ENCODE data around the gene C16orf92.

The C16orf92 gene

DNA sequence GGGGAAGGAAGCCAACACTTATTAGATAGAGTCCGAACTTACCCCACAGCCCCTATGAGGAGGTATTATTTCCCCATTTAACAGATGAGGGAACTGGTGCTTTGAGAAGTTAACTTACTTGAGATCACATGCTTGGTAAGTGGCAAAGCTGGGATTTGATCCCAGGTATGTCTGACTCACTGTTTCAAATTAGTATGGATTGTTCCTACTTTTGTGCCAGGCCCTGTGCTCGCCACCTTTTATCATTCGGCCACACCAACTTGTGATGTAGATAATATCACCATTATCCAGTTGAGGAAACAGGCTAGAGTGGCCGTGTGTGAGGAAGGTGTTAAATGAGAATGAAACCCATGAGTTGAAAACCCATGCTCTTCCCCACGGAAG, 38.2 kb upstream of the C16orf92 start:
- Histone ChIP-seq H3K36me3 (ENCODE audit: insufficient read depth, low read length) (peaks cover 7% of the 10 kb centered on the region; the same call in 1 of the 2 replicates), H3K4me1 (ENCODE audit: insufficient read depth, low read length) (no peaks in the 10 kb centered on the region), H3K9ac (ENCODE audit: low read depth, low read length) (no peak overlapping the region), H3K9me3 (ENCODE audit: control insufficient read depth, insufficient read depth, low read length) (no peaks in the 10 kb centered on the region)

DNA sequence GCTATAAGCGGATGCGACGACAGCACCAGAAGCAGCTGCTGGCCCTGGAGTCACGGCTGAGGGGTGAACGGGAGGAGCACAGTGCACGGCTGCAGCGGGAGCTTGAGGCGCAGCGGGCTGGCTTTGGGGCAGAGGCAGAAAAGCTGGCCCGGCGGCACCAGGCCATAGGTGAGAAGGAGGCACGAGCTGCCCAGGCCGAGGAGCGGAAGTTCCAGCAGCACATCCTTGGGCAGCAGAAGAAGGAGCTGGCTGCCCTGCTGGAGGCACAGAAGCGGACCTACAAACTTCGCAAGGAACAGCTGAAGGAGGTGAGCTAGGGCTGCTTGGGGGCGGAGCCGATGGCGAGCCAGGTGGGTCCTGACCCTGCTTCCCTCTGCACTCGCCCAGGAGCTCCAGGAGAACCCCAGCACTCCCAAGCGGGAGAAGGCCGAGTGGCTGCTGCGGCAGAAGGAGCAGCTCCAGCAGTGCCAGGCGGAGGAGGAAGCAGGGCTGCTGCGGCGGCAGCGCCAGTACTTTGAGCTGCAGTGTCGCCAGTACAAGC, 37.7 kb upstream of the C16orf92 start:
- Histone ChIP-seq H3K9me3 (ENCODE audit: control insufficient read depth, insufficient read depth, low read length) (no peaks in the 10 kb centered on the region), H3K9ac (ENCODE audit: low read depth, low read length) (no peak overlapping the region), H3K36me3 (ENCODE audit: insufficient read depth, low read length) (peaks cover 7% of the 10 kb centered on the region; the same call in 1 of the 2 replicates), H3K4me1 (ENCODE audit: insufficient read depth, low read length) (no peaks in the 10 kb centered on the region)

DNA sequence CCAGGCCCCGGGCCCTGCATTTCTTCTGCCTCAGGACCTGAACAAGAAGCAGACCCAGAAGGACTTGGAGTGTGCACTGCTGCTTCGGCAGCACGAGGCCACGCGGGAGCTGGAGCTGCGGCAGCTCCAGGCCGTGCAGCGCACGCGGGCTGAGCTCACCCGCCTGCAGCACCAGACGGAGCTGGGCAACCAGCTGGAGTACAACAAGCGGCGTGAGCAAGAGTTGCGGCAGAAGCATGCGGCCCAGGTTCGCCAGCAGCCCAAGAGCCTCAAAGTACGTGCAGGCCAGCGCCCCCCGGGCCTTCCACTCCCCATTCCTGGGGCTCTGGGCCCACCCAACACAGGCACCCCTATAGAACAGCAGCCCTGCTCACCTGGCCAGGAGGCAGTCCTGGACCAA, 36.8 kb upstream of the C16orf92 start:
- no peaks in the 10 kb centered on the region for H3K9me3 ChIP-seq (ENCODE audit: control insufficient read depth, insufficient read depth, low read length)
- H3K4me1 ChIP-seq (ENCODE audit: insufficient read depth, low read length): no peaks in the 10 kb centered on the region
- peaks cover 7% of the 10 kb centered on the region; the same call in 1 of the 2 replicates for H3K36me3 ChIP-seq (ENCODE audit: insufficient read depth, low read length)
- no peak overlapping the region for H3K9ac ChIP-seq (ENCODE audit: low read depth, low read length)

DNA sequence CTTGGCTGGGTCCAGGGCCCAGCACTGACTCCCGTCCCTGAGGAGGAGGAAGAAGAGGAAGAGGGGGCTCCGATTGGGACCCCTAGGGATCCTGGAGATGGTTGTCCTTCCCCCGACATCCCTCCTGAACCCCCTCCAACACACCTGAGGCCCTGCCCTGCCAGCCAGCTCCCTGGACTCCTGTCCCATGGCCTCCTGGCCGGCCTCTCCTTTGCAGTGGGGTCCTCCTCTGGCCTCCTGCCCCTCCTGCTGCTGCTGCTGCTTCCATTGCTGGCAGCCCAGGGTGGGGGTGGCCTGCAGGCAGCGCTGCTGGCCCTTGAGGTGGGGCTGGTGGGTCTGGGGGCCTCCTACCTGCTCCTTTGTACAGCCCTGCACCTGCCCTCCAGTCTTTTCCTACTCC, 36.1 kb upstream of the C16orf92 start:
- Histone ChIP-seq H3K9me3 (ENCODE audit: control insufficient read depth, insufficient read depth, low read length) (no peaks in the 10 kb centered on the region), H3K9ac (ENCODE audit: low read depth, low read length) (no peak overlapping the region), H3K4me1 (ENCODE audit: insufficient read depth, low read length) (no peaks in the 10 kb centered on the region), H3K36me3 (ENCODE audit: insufficient read depth, low read length) (no peaks in the 10 kb centered on the region; the same call in 1 of the 2 replicates)

DNA sequence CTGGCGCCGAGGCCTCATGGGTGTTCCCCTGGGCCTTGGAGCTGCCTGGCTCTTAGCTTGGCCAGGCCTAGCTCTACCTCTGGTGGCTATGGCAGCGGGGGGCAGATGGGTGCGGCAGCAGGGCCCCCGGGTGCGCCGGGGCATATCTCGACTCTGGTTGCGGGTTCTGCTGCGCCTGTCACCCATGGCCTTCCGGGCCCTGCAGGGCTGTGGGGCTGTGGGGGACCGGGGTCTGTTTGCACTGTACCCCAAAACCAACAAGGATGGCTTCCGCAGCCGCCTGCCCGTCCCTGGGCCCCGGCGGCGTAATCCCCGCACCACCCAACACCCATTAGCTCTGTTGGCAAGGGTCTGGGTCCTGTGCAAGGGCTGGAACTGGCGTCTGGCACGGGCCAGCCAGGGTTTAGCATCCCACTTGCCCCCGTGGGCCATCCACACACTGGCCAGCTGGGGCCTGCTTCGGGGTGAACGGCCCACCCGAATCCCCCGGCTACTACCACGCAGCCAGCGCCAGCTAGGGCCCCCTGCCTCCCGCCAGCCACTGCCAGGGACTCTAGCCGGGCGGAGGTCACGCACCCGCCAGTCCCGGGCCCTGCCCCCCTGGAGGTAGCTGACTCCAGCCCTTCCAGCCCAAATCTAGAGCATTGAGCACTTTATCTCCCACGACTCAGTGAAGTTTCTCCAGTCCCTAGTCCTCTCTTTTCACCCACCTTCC, 35.5 kb upstream of the C16orf92 start:
- Histone ChIP-seq H3K9me3 (ENCODE audit: control insufficient read depth, insufficient read depth, low read length) (no peaks in the 10 kb centered on the region), H3K4me1 (ENCODE audit: insufficient read depth, low read length) (no peaks in the 10 kb centered on the region), H3K36me3 (ENCODE audit: insufficient read depth, low read length) (no peaks in the 10 kb centered on the region; the same call in 1 of the 2 replicates), H3K9ac (ENCODE audit: low read depth, low read length) (no peak overlapping the region)

DNA sequence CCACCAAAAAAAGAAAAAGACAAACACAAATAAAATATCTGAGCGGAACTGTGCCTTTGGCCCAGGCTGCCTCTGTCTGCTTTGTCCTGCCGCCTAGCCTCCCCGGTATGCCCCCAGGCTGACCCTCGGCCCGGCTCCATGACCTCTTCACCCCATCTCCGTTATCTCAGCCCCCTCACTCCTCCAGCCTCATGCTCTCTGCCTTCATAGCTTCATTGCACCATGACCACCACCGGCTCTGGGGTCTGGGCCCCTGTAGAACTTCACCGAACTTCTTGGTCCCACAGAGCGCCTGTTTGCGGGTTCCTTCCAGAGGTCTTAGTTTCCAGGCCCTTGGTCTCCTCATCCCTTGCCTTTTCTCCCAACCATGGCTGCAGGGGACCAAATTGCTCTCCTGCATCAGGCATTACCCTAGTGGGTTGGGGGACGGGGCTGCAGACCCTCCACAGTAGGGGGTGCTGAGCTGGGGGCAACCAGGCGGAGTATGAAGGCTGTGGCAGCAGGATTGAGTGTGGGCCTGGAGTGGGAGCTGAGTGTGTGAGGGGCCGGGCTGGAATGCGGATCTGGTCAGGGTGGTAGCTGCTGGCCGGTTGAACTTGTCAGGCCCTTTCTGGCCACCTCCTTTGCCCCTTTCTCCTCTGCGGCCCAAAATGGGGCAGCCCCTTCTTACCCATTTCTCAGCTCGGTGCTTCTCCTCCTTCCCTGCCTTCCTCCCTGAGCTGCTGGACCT, 34.5 kb upstream of the C16orf92 start:
- Histone ChIP-seq H3K4me1 (ENCODE audit: insufficient read depth, low read length) (no peaks in the 10 kb centered on the region), H3K36me3 (ENCODE audit: insufficient read depth, low read length) (peaks cover 4% of the 10 kb centered on the region; the same call in 1 of the 2 replicates), H3K9ac (ENCODE audit: low read depth, low read length) (no peak overlapping the region), H3K9me3 (ENCODE audit: control insufficient read depth, insufficient read depth, low read length) (no peaks in the 10 kb centered on the region)

DNA sequence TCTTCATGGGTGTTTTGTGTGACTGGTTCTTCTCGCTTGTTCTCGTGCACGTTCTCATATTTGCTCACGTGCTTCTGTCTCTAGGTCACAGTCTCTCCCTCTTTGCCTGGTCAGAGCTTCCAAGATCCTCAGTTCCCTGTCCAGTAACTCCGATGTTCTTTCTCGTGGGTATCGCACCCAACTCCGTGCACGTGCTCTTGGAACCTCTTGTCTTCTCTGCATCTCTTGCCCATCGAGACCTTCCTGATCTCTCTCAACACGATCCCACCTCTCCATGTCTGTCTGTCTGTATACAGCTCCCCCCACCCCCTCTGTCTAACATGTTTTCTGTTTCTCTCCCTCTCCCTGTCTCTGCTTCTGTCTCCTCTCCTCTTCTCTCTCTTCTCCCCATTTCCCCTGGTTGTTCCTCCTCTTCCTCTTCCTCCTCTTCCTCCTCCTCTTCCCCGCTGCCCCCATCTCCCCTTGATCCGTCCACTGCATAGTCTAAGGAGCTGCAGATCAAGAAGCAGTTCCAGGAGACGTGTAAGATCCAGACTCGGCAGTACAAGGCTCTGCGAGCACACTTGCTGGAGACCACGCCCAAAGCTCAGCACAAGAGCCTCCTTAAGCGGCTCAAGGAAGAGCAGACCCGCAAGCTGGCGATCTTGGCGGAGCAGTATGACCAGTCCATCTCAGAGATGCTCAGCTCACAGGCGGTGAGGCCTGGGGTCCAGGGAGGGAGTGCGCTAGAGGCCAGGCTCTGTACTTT, 33.7 kb upstream of the C16orf92 start:
- Histone ChIP-seq H3K4me1 (ENCODE audit: insufficient read depth, low read length) (no peaks in the 10 kb centered on the region), H3K9ac (ENCODE audit: low read depth, low read length) (no peak overlapping the region), H3K9me3 (ENCODE audit: control insufficient read depth, insufficient read depth, low read length) (no peaks in the 10 kb centered on the region), H3K36me3 (ENCODE audit: insufficient read depth, low read length) (peaks cover 4% of the 10 kb centered on the region; the same call in 1 of the 2 replicates)

DNA sequence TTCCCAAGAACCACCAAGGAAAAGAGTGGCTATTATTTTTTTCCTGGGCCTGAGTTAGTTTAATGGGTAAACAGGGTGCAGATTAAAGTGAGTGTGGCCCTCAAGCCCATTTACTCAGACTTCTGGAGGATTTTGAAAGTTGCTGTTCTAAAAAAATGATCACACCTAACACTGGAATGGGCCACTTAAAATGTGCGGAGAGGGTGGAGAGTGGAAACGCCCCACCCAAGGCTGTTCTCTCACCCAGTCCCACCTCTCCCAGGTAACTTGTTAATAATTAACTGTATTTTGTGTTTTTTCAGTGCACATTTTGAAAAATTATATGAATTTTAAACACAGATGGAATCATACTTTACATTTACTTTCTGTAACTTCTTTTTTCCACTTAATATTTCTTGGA, 33.0 kb upstream of the C16orf92 start:
- H3K9me3 ChIP-seq (ENCODE audit: control insufficient read depth, insufficient read depth, low read length): no peaks in the 10 kb centered on the region
- no peak overlapping the region for H3K9ac ChIP-seq (ENCODE audit: low read depth, low read length)
- H3K4me1 ChIP-seq (ENCODE audit: insufficient read depth, low read length): no peaks in the 10 kb centered on the region; the same call in 1 of the 2 replicates
- peaks cover 4% of the 10 kb centered on the region; the same call in 1 of the 2 replicates for H3K36me3 ChIP-seq (ENCODE audit: insufficient read depth, low read length)

DNA sequence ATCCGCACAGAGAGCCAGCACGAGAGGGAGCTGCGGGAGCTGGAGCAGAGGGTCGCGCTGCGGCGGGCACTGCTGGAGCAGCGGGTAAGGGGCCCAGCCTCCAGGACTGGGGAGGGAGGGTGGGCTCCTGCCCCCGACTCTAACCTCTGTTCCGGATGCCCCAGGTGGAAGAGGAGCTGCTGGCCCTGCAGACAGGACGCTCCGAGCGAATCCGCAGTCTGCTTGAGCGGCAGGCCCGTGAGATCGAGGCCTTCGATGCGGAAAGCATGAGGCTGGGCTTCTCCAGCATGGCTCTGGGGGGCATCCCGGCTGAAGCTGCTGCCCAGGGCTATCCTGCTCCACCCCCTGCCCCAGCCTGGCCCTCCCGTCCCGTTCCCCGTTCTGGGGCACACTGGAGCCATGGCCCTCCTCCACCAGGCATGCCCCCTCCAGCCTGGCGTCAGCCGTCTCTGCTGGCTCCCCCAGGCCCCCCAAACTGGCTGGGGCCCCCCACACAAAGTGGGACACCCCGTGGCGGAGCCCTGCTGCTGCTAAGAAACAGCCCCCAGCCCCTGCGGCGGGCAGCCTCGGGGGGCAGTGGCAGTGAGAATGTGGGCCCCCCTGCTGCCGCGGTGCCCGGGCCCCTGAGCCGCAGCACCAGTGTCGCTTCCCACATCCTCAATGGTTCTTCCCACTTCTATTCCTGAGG, 32.0 kb upstream of the C16orf92 start:
- Histone ChIP-seq H3K36me3 (ENCODE audit: insufficient read depth, low read length) (peaks cover 4% of the 10 kb centered on the region; the same call in 1 of the 2 replicates), H3K4me1 (ENCODE audit: insufficient read depth, low read length) (no peaks in the 10 kb centered on the region; the same call in 1 of the 2 replicates), H3K9ac (ENCODE audit: low read depth, low read length) (no peak overlapping the region), H3K9me3 (ENCODE audit: control insufficient read depth, insufficient read depth, low read length) (no peaks in the 10 kb centered on the region)

DNA sequence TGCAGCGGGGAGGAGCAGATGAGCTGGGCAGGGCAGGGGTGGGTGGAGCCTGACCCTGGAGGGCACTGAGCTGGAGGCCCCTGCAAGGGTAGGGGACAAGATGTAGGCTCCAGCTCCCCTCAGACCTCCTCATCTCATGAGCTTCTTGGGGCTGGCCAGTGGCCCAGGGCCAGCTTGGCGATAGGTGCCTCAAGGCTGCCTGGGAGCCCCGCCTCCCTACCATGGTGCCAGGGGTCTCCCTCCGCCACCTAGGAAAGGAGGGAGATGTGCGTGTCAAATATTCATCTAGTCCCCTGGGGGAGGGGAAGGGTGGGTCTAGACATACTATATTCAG, 31.5 kb upstream of the C16orf92 start:
- peaks cover 4% of the 10 kb centered on the region; the same call in 1 of the 2 replicates for H3K36me3 ChIP-seq (ENCODE audit: insufficient read depth, low read length)

DNA sequence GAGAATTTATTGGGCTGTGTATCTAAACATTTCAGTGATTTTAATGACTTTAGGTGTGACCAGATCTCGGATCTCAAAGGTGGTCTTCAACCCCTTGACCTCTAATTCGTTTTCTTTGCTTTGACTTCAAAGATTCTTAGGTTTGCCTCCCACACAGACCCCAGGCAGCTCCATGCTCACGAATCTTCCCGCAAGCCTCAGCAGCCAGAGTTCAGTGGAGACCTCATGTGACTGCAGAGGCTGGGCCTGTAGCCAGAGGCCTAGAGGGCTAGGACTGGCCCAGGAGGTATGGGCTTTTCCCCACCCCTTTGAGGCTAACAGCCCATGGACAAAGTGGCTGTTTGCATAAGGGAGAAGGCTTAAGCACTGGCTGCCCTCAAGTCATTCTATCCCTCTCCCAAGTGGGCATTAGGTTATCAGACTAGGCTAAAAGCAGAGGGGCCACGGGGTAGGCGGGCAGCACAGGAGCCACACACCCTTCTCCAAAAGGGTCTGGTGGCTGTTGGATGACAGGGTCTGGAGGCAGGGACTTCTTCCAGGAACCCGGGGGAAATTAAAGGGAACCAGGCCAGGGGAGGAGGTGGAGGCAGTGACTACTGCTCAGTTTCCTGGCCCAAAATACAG, 30.5 kb upstream of the C16orf92 start:
- H3K9ac ChIP-seq (ENCODE audit: low read depth, low read length): no peak overlapping the region
- no peaks in the 10 kb centered on the region for H3K9me3 ChIP-seq (ENCODE audit: control insufficient read depth, insufficient read depth, low read length)
- H3K36me3 ChIP-seq (ENCODE audit: insufficient read depth, low read length): peaks cover 4% of the 10 kb centered on the region; the same call in 1 of the 2 replicates
- no peaks in the 10 kb centered on the region; the same call in 1 of the 2 replicates for H3K4me1 ChIP-seq (ENCODE audit: insufficient read depth, low read length)

More for the DNA sequence above, 31.5 kb upstream of the C16orf92 start:
- no peak overlapping the region for H3K9ac ChIP-seq (ENCODE audit: low read depth, low read length)
- no peaks in the 10 kb centered on the region; the same call in 1 of the 2 replicates for H3K4me1 ChIP-seq (ENCODE audit: insufficient read depth, low read length)
- no peaks in the 10 kb centered on the region for H3K9me3 ChIP-seq (ENCODE audit: control insufficient read depth, insufficient read depth, low read length)

DNA sequence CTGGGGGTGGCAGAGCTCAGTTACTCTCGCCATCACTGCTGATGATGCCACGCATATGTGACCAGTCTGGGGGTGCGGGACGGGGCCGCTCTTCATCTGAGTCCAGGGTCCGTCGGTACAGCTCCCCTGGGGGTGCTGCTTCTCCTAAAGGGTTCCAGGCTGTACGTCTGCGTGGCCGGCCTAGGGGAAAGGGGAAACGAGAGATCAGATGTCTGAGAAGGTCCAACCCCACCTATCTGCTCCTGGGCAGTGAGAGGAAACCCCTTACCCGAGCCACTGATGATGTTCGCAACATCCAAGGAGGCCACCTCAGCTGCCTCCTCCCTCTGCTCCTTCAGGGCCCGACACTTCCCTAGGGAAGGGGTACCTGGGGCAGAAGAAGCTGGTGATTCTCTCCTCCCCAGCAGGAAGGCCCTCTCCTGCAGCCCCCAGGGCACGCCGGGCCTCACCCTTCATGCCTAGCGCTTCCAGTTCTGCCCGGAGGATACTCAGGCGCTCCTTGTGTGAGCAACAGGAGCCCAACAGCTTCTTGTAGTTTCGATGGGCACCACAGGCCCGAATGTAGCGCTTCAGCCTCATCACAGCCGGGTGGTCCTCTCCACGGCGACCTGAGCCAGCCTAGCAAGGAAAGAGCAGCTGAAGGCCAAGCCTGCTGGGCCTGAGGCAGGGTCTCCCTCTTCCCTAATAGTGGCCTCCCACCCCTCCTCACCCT, 29.7 kb upstream of the C16orf92 start:
- H3K9me3 ChIP-seq (ENCODE audit: control insufficient read depth, insufficient read depth, low read length): no peaks in the 10 kb centered on the region
- H3K4me1 ChIP-seq (ENCODE audit: insufficient read depth, low read length): no peaks in the 10 kb centered on the region; the same call in 1 of the 2 replicates
- peaks cover 4% of the 10 kb centered on the region; the same call in 1 of the 2 replicates for H3K36me3 ChIP-seq (ENCODE audit: insufficient read depth, low read length)
- no peak overlapping the region for H3K9ac ChIP-seq (ENCODE audit: low read depth, low read length)
